HUDEP-2 (cell line): ENCODE data around the gene TP53I11.
A peak's percentile ranks its signal among the peaks of the same experiment; 100 is the strongest.

Experiments
- DNase-seq, 76 experiments: peaks; one replicate each; lab custom pipeline; 2025; ENCODE audit not compliant: unreplicated experiment in 76 of 76; lab: John Stamatoyannopoulos, UW

TP53I11 gene

DNA sequence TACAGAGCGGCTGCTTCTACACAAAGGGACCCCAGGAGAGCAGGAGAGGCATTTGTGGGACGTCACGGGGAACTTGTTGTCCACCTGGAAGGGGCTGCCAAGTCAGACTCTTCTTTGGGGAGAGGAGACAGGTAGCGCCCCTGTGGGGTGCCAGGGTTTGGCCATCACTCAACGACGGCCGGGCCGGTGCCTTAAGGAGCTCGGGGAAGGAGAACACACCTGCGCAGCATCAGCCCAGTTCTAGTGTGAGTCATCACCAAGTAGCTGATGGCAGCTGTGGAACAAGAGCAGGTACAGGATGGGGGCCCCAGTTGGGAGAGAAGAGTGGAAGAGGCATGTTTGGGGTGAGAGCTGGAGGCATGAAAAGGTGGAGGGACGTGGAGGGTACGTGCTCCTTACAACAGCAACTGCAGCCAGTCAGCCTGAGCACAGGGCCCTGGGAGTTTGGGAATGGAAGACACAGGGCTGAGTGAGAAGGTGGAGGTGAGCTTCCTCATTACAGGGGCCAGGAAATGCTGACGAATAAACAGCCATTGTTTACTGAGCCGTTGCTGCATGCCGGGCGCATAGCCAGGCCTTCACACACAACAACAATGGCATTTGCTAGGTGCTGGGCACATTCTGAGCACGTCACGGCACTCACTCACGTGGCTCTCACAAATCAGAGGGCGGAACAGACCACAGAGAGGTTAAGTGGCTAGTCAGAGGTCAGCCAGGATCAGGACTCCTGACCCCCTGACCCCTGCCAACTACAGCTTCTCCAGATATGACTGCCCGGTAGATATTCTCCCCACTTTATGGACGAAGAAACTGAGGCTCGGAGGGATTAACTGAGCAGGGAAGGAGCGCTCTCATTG is 29.1 kb upstream of the TP53I11 start:
- no peak for DNase-seq

GRCh38 chr11:44978961-44979331 is 28.3 kb upstream of the TP53I11 start:
- DNase-seq = no peak

- no peak for DNase-seq
These were observed 27.7 kb upstream of the TP53I11 start for GRCh38 chr11:44978274-44978960.

GRCh38 chr11:44977493-44977984 is 26.9 kb upstream of the TP53I11 start:
- no peak for DNase-seq

- no peak for DNase-seq
These were observed 25.9 kb upstream of the TP53I11 start for GRCh38 chr11:44976576-44976975.

GRCh38 chr11:44974402-44975000 is 23.8 kb upstream of the TP53I11 start:
- no peak for DNase-seq

GRCh38 chr11:44973632-44974401 is 23.1 kb upstream of the TP53I11 start:
- DNase-seq = no peak

GRCh38 chr11:44972746-44973435 is 22.2 kb upstream of the TP53I11 start:
- no peak for DNase-seq

DNA sequence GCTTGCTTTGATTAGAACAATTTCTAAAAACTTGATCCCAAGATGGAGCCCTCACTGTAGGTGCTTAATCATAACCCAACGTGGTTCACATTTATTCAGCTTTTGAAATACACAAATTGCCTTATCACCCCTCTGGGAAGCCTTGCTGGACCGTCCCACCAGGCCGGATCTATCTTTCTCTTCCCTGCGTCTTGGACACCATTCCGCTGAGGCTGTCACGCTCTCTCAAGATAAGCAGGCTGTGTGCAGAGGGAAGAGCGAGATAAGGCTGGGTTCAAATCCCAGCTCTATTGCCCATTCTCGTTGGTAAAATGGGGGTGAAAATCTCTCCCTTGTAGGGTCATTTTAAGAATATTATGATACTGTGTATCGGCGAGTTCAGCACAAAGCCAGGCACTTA is 20.5 kb upstream of the TP53I11 start:
- peak in 5 of 76 experiments; percentile 2 to 15 (median 7) for DNase-seq

DNA sequence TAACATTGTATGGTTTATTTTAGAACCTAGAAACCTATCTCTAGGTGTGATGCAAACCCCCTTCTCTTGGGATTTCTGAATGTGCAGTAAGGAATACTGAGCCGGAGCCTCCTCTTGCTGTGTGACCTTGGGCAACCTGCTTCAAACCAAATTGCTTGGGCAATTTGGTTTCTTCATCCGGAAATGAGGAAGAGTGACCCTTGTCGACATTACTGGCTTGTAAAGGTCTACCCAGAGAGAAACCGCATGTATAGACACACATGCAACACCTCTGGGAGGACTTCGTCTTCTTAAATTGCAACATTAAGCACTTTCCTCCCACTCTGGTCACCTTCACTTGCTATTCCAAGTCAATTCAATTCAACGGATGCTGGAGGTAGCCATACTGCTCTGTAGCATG is 19.6 kb upstream of the TP53I11 start:
- no peak for DNase-seq

DNA sequence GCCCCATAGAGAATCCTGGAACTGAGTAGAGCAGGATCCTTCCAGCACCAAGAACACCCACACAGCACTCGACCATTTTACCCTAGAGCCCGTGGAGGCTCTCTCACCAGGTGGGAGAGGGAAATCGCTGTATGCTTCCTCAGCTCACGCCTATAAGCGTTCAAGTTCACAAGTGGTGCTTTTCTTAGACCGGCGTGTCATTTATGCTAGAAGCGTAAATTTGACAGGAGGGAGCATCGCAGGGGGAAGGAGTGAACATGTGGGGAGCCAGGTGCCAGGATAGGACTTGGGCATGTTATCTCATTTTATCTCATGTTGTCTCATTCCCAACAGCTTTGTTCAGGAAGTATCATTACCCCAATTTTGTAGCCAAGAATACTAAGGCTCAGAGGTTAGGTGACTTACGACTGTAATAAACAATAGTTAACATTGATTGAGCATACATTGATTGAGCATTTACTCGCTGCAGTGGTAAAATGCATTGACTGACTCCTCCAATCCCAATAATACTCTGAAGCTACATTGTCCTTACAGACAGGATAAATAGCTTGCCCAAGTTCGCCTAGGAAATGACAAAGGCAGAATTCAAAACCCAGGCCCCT is 19.1 kb upstream of the TP53I11 start:
- DNase-seq = no peak

DNA sequence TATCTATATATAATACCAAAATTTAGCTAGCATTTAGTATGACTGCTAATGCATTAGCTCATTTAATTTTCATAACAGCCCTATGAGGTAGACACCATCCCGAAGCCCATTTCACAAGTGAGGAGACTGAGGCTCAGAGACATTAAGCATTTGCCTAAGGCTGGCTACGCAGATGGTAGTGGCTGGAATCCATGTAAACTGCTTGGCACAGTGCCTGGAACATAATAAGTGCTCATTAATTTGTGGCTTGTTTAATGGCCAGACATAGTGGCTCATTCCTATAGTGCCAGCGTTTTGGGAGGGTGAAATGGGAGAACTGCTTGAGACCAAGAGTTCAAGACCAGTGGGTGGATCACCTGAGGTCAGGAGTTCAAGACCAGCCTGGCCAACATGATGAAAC is 17.8 kb upstream of the TP53I11 start:
- no peak for DNase-seq

GRCh38 chr11:44967930-44968496 is 17.3 kb upstream of the TP53I11 start:
- DNase-seq = no peak

- no peak for DNase-seq
These were observed 16.0 kb upstream of the TP53I11 start for GRCh38 chr11:44966694-44967093.

- DNase-seq = no peak
These were observed 14.0 kb upstream of the TP53I11 start for GRCh38 chr11:44964526-44965209.

DNA sequence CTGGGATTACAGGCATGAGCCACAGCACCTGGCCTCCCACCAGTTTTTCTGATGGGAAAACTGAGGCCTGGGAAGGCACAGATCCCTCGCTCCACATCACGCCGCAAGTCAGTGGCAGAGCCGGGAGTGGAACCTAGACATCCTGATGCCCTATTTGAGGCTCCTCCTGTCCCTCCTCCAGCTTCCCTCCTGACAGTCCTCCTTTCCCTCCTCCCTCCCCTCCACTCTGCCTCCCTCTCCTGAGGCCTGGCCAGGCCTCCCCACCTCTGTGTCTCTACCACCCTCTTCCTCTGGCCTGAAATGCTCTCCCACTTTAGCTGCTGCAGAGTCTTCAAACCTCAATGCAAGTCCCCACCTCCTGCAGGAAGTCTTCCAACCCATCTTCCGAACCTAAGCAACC is 13.3 kb upstream of the TP53I11 start:
- no peak for DNase-seq

- DNase-seq = no peak
These were observed 12.5 kb upstream of the TP53I11 start for GRCh38 chr11:44963136-44963535.

DNA sequence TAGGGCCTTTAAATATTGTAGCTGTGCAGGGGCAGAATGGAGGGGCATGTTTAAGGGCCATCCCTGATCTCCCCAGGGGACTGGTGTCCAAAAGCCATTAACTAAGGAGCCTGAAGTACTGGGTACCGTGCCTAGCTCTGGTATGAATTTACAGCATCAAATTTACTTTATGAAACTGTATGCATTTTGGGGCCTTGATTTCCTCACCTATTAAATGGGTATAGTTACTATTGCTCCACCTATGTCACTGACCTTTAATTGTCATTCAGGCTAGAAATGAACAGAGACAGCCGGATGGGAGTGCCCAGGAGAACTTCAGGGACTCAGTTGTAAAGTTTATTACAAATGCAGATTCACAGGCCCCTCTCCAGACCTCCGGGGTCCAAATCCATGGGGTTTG is 11.8 kb upstream of the TP53I11 start:
- no peak for DNase-seq
